Keratinocyte (primary cell): ENCODE measurements around the gene ADRB2.

ENCODE experiments used
- CTCF ChIP-seq, 3 experiments: IDR thresholded peaks in 1 of 3; conservative IDR thresholded peaks in 1 of 3; optimal IDR thresholded peaks in 1 of 3; 2 replicates in 2 of 3; 3 replicates in 1 of 3; pipeline versions ENCODE3 to v1.5.1; 2011; ENCODE audit warnings: low read length in 3 of 3, mild to moderate bottlenecking in 3 of 3, moderate library complexity in 2 of 3, control low read depth in 1 of 3, inconsistent platforms in 1 of 3; ENCODE audit not compliant: insufficient read depth in 2 of 3; ENCODE audit errors: extremely low read depth in 1 of 3
- EZH2 ChIP-seq: IDR thresholded peaks from one replicate; pipeline ENCODE4 v1.6.1; 2012; ENCODE audit warnings: inconsistent platforms, mild to moderate bottlenecking, low read length, moderate library complexity

DNA sequence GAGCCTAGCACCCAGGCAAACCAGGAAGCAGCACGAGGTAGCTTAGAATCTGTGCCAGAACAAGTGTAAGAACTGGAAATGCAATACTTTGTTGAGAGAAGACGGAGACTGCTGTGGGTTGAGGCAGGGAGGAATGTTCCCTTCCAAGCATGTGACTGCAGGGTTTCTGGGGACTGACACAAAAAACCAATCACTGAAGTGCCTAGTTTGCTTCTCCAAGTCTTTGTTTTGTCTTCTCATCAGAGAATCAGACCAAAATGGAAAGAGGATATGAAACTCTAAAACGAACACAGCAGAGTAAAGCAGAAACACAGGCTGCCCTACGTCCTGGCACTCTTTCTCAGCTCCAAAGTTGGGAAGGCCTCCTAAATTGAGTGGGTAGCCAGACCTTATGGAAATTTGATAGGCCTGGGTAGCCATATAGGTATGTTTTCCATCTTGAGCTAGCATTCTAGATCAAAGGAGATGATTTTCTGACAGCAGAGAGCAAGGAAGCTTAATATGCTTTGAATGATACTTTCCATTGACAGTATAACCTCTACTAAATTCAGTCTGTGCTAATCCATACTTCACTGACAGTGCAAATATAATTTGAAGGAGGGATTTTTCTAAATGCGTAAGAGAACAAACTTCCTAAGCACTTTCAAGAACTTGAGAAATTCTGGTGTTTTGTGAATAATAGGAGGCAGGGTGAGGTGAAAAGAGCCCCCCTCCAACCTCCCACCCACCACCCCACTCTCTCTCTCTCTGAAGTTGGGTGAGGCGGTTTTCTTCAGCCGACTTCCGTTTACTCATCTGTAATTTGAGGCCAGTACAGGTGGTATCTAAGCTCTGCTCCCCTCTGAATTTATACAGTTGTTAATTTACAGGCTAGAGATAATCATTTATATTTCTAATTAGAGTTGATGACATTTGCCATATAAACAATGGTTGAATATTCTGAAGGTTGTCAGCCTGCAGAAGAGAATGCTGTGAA lies 5.5 kb downstream of the ADRB2 start:
- TF ChIP-seq CTCF (optimal IDR thresholded peaks at IDR 0.05 in 1 of 3, IDR thresholded peaks at IDR 0.05 in 1 of 3, conservative IDR thresholded peaks at IDR 0.05 in 1 of 3; ENCODE audit: extremely low read depth in 1 of 3, insufficient read depth in 2 of 3, low read length in 3 of 3) (no peak), EZH2 (no peak)
